ENCODE results near the gene HSPA1A. TPM values are rescaled to one million over a fixed set of nuclear protein-coding genes. Genes with fewer than 3 reads are reported as not detected.
"Not testable (repeated sequence)": the region's sequence is repeated elsewhere in the genome, so short reads cannot be mapped to it uniquely, and the experiment has no call there.

The HSPA1A gene
- total RNA-seq, 2 donors from 2014 or later, result 160 to 262 TPM

- ATAC-seq, result no peak
- Mint-ChIP-seq H3K4me1 (ENCODE audit: low read depth in 2 of 2) (peaks cover 18 to 25% of the 10 kb centered on the region in 2 donors), H3K36me3 (peaks cover 6% of the 10 kb centered on the region), H3K4me3 (no peak overlapping the region), H3K9me3 (no peaks in the 10 kb centered on the region), H3K27ac (peak overlapping the region in 1 of 2 donors; percentile 17), H3K27me3 (no peaks in the 10 kb centered on the region)
- DNase-seq (ENCODE audit: low spot score), result no peak
These were observed 23.3 kb upstream of the HSPA1A start for GRCh38 chr6:31792090-31792374.

GRCh38 chr6:31792761-31793171, 22.6 kb upstream of the HSPA1A start:
- ATAC-seq (no peak), DNase-seq (ENCODE audit: low spot score) (no peak)
- Mint-ChIP-seq H3K4me3 (peak overlapping the region; percentile 78), H3K27me3 (no peaks in the 10 kb centered on the region), H3K4me1 (ENCODE audit: low read depth in 2 of 2) (peaks cover 24 to 30% of the 10 kb centered on the region in 2 donors), H3K36me3 (peaks cover 6% of the 10 kb centered on the region), H3K9me3 (no peaks in the 10 kb centered on the region), H3K27ac (peak overlapping the region in 1 of 2 donors; percentile 17)

DNA sequence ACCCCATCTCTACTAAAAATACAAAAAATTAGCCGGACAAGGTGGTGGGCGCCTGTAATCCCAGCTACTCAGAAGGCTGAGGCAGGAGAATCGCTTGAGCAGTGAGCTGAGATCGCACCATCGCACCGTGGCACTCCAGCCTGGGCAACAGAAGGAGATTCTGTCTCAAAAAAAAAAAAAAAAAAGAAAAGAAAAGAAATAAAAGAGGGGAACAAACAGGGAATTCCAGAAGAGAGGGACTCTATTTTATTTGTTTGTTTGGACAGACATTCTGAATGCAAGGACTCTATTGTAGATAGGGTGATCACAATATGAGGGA, 21.5 kb upstream of the HSPA1A start:
- not testable (repeated sequence) for H3K36me3 Mint-ChIP-seq; DNase-seq (ENCODE audit: low spot score); H3K27me3 Mint-ChIP-seq; H3K9me3 Mint-ChIP-seq; ATAC-seq
- peaks cover 28 to 32% of the 10 kb centered on the region in 2 donors for H3K4me1 Mint-ChIP-seq (ENCODE audit: low read depth in 2 of 2)
- peak overlapping the region; percentile 81 for H3K4me3 Mint-ChIP-seq
- peak overlapping the region; percentile 94 to 98 for H3K27ac Mint-ChIP-seq

- H3K36me3 Mint-ChIP-seq, result peaks cover 6% of the 10 kb centered on the region
- DNase-seq (ENCODE audit: low spot score) (no peak), ATAC-seq (no peak)
- peaks cover 28 to 32% of the 10 kb centered on the region in 2 donors for H3K4me1 Mint-ChIP-seq (ENCODE audit: low read depth in 2 of 2)
- H3K27me3 Mint-ChIP-seq, result no peaks in the 10 kb centered on the region
- peak overlapping the region; percentile 81 for H3K4me3 Mint-ChIP-seq
- peak overlapping the region; percentile 94 to 98 for H3K27ac Mint-ChIP-seq
- no peaks in the 10 kb centered on the region for H3K9me3 Mint-ChIP-seq
These were observed 21.0 kb upstream of the HSPA1A start for GRCh38 chr6:31794294-31794865.

- H3K27me3 Mint-ChIP-seq, result no peaks in the 10 kb centered on the region
- ATAC-seq (peak in 1 of 2 donors; percentile 17), DNase-seq (ENCODE audit: low spot score) (no peak)
- peaks cover 6% of the 10 kb centered on the region for H3K36me3 Mint-ChIP-seq
- H3K4me3 Mint-ChIP-seq, result peak overlapping the region; percentile 81
- H3K4me1 Mint-ChIP-seq (ENCODE audit: low read depth in 2 of 2), result peaks cover 28 to 32% of the 10 kb centered on the region in 2 donors
- H3K9me3 Mint-ChIP-seq, result no peaks in the 10 kb centered on the region
- H3K27ac Mint-ChIP-seq, result peak overlapping the region; percentile 94 to 98
These were observed 20.3 kb upstream of the HSPA1A start for GRCh38 chr6:31794866-31795615.

GRCh38 chr6:31795616-31796298, 19.6 kb upstream of the HSPA1A start, which contains the start of gene VARS1:
TSS of gene VARS1 (minus strand) at chr6:31795752. CDS start at chr6:31795217, 535 bp downstream.
- H3K4me1 Mint-ChIP-seq (ENCODE audit: low read depth in 2 of 2), result peaks cover 25 to 28% of the 10 kb centered on the region in 2 donors
- H3K4me3 Mint-ChIP-seq, result peak within 1 kb of the TSS; percentile 81
- peaks cover 2% of the 10 kb centered on the region for H3K36me3 Mint-ChIP-seq
- peak within 1 kb of the TSS; percentile 94 to 98 for H3K27ac Mint-ChIP-seq
- no peaks in the 10 kb centered on the region for H3K27me3 Mint-ChIP-seq
- no peaks in the 10 kb centered on the region for H3K9me3 Mint-ChIP-seq
- ATAC-seq, result peak; percentile 98
- peak; percentile 96 for DNase-seq (ENCODE audit: low spot score)

GRCh38 chr6:31796993-31797385, 18.4 kb upstream of the HSPA1A start:
- no peak for DNase-seq (ENCODE audit: low spot score)
- no peaks in the 10 kb centered on the region for H3K9me3 Mint-ChIP-seq
- no peak for ATAC-seq
- no peaks in the 10 kb centered on the region for H3K36me3 Mint-ChIP-seq
- H3K4me3 Mint-ChIP-seq, result peak overlapping the region; percentile 61
- peak overlapping the region; percentile 86 to 98 for H3K27ac Mint-ChIP-seq
- H3K4me1 Mint-ChIP-seq (ENCODE audit: low read depth in 2 of 2), result peaks cover 21 to 22% of the 10 kb centered on the region in 2 donors
- H3K27me3 Mint-ChIP-seq, result no peaks in the 10 kb centered on the region

DNA sequence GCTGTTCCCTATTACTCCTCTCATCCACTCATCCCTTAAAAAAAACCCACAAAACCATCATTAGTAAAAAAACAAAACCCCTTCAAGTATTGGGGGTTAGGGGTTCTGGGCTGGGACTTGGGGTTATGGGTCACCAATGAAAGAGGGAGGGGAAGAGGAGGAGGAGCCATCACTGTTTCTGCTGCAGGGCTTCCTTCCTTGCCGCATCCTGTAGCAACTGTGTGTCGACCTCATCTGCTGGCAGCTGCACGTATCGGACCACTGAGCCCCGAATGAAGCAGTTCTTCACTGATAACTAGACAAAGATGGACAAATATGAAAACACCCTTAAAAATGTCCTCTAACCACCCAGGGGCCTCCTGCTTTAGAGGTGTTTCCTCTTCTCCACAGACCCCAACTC, 17.8 kb upstream of the HSPA1A start:
- no peaks in the 10 kb centered on the region for H3K36me3 Mint-ChIP-seq
- no peak for ATAC-seq

GRCh38 chr6:31799781-31800180, 15.6 kb upstream of the HSPA1A start:
- no peaks in the 10 kb centered on the region for H3K9me3 Mint-ChIP-seq
- no peak for ATAC-seq

More for the DNA sequence above, 17.8 kb upstream of the HSPA1A start:
- H3K27ac Mint-ChIP-seq, result peak overlapping the region; percentile 86 to 98
- H3K4me3 Mint-ChIP-seq, result peak overlapping the region; percentile 61
- no peaks in the 10 kb centered on the region for H3K27me3 Mint-ChIP-seq
- peaks cover 21 to 22% of the 10 kb centered on the region in 2 donors for H3K4me1 Mint-ChIP-seq (ENCODE audit: low read depth in 2 of 2)
- DNase-seq (ENCODE audit: low spot score), result no peak
- no peaks in the 10 kb centered on the region for H3K9me3 Mint-ChIP-seq

DNA sequence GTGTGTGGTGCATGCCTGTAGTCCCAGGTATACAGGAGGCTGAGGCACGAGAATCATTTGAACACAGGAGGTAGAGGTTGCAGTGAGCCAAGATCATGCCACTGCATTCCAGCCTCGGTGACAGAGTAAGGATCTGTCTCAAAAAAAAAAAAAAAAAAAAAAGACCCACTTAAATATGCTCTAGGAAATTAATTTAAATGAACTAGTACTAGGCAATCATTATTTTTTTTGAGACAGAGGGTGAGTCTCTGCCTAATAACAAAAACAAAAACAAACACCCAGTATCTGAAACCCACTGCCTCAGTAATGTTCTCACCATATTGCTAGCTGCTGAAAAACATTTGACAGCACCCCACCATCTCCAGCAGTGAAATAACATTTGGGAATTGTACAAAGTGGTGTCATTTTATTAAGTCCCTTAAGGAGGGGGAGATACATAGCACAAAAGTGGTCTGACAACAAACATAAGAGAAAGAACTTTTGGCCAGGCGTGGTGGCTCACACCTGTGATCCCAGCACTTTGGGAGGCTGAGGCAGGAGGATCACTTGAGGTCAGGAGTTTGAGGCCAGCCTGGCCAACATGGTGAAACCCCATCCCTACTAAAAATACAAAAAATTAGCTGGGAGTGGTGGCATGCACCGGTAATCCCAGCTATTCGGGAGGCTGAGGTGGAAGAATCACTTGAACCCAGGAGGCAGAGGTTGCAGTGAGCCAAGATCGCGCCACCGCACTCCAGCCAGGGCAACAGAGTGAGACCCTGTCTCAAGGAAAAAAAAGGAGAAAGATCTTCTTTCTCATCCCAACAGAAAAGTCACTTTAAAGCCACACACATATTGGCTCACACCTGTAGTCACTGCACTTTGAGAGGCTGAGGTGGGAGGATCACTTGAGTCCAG, 14.1 kb upstream of the HSPA1A start:
- not testable (repeated sequence) for DNase-seq (ENCODE audit: low spot score); H3K27me3 Mint-ChIP-seq; H3K9me3 Mint-ChIP-seq; ATAC-seq; H3K4me3 Mint-ChIP-seq; H3K36me3 Mint-ChIP-seq
- peaks cover 23 to 24% of the 10 kb centered on the region in 2 donors for H3K4me1 Mint-ChIP-seq (ENCODE audit: low read depth in 2 of 2)
- peak overlapping the region in 1 of 2 donors; percentile 68 for H3K27ac Mint-ChIP-seq

More at GRCh38 chr6:31799781-31800180, 15.6 kb upstream of the HSPA1A start:
- Mint-ChIP-seq H3K27ac (no peak overlapping the region), H3K4me1 (ENCODE audit: low read depth in 2 of 2) (peaks cover 17% of the 10 kb centered on the region in 2 donors), H3K36me3 (no peaks in the 10 kb centered on the region), H3K4me3 (no peak overlapping the region), H3K27me3 (no peaks in the 10 kb centered on the region)
- no peak for DNase-seq (ENCODE audit: low spot score)

DNA sequence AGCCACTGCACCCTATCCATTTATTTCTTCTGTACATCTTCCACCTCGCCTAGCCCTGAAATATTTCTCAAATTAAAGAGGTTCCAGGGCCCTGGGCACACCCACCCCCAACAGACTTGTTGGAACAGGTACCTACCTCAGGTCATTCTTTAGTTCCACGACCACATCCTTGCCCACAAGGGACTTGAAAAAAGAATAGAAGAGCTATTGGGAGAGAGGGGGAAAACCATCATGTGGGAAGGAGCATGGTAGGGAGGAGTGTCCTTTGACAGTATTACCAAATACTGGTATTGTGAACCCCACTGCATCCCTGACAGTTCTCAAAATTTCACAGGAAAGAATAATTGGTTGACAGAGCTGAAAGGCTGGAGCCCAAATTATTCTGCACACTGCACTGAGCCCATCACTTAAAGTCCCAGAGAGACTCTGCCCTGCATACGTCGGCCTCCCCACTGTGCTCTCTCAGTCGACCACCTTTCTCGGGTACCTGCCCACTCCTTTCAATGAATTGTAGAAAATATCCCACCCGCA, 9.3 kb upstream of the HSPA1A start:
- Mint-ChIP-seq H3K9me3 (no peaks in the 10 kb centered on the region), H3K4me1 (ENCODE audit: low read depth in 2 of 2) (peaks cover 17 to 28% of the 10 kb centered on the region in 2 donors), H3K36me3 (peaks cover 4% of the 10 kb centered on the region), H3K27me3 (no peaks in the 10 kb centered on the region), H3K27ac (peak overlapping the region; percentile 93 to 99), H3K4me3 (peak overlapping the region; percentile 97)
- DNase-seq (ENCODE audit: low spot score), result no peak
- peak; percentile 0 to 5 for ATAC-seq

DNA sequence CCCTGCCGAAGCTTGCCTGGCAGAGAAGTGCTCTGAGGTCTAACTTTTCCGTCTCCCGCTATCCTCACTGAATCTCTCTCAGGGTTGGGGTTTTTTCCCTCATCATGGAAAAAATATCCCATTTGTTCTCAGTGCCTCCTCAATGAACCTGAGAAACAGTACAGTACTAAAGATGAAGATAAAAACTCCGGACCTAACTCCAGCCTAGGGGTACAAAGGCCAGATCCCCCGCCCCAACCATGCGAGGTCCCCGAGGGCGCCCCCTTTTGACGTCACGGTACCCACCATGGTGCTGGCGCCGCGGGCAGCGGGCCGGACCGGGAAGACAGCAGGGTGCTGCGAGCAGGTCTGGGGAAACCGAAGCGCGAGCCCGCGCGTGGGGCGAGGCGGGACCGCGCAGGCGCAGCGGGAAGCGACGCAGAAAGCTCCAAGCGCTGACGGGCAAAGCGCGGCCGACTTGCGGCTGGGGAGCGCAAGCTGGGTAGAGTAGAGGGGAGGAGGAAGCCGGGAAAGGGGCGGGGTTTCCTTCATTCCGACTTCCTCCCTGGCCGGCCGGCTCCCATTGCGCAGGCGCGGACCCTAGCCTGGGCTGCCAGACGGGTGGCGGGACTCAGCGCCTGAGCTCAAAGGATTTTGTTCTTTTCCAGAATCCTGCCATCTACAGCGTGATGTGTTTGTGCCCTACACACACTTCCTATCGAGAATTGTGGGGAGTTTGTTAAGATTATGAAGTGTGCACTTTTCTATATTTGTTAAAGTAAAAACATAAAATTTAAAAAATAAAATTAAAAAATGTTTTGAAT, 8.7 kb upstream of the HSPA1A start, which contains the start of gene LSM2:
Gene LSM2, minus strand, starts transcription at position 497 of the 803 bp plus-strand sequence. Its CDS starts 209 bp downstream, at position 288.
- peak; percentile 98 for ATAC-seq
- H3K4me3 Mint-ChIP-seq, result peak within 1 kb of the TSS; percentile 97
- peaks cover 4% of the 10 kb centered on the region for H3K36me3 Mint-ChIP-seq
- H3K27me3 Mint-ChIP-seq, result no peaks in the 10 kb centered on the region
- H3K4me1 Mint-ChIP-seq (ENCODE audit: low read depth in 2 of 2), result peaks cover 17 to 35% of the 10 kb centered on the region in 2 donors
- peak; percentile 99 for DNase-seq (ENCODE audit: low spot score)
- H3K27ac Mint-ChIP-seq, result peak within 1 kb of the TSS; percentile 93 to 99
- no peaks in the 10 kb centered on the region for H3K9me3 Mint-ChIP-seq
